Panc1 (cell line): Measurements from ENCODE around the gene DNAJB13.

Experiments used
- CTCF ChIP-seq: fragments of 450-650 bp; IDR thresholded peaks from 2 replicates; pipeline ENCODE4 v1.5.1; 2017; ENCODE audit warnings: mild to moderate bottlenecking
- POLR2AphosphoS5 ChIP-seq: IDR thresholded peaks from 2 replicates; pipeline ENCODE4 v1.6.1; 2012; ENCODE audit warnings: mild to moderate bottlenecking, low read depth, low read length, moderate library complexity
- REST ChIP-seq, 2 experiments: IDR thresholded peaks; 2 replicates each; pipeline ENCODE4 v1.6.1; 2011 to 2012; ENCODE audit warnings: low read depth in 2 of 2, control low read depth in 1 of 2, low read length in 1 of 2, mild to moderate bottlenecking in 1 of 2, moderate library complexity in 1 of 2; ENCODE audit not compliant: insufficient read depth in 1 of 2
- SIN3A ChIP-seq: IDR thresholded peaks from 2 replicates; pipeline ENCODE4 v1.6.1; 2012; ENCODE audit warnings: low read depth, mild to moderate bottlenecking, low read length, moderate library complexity, borderline replicate concordance; ENCODE audit not compliant: insufficient read depth
- TCF7L2 ChIP-seq: IDR thresholded peaks from 2 replicates; pipeline ENCODE4 v1.6.1; 2011; ENCODE audit warnings: mild to moderate bottlenecking, low read depth, low read length, inconsistent platforms

- TF ChIP-seq CTCF (no peak), SIN3A (no peak), POLR2AphosphoS5 (peak; percentile 52; the same call in 1 of the 2 replicates), TCF7L2 (no peak), REST (IDR thresholded peaks at IDR 0.05; ENCODE audit: insufficient read depth in 1 of 2, low read depth in 2 of 2, low read length in 1 of 2) (no peak)
Measured at GRCh38 chr11:73972187-73972586, 21.4 kb downstream of the DNAJB13 start.
